H1 (cell line): ENCODE results near the gene CYP51A1.

Experiments
- NRF1 ChIP-seq: IDR thresholded peaks from 2 replicates; pipeline ENCODE4 v1.6.1; 2011; ENCODE audit warnings: mild to moderate bottlenecking, low read depth, low read length, improper control_type of control experiment
- TAF1 ChIP-seq: IDR thresholded peaks from 2 replicates; pipeline ENCODE4 v1.6.1; 2011; ENCODE audit warnings: mild to moderate bottlenecking, low read depth, low read length

DNA sequence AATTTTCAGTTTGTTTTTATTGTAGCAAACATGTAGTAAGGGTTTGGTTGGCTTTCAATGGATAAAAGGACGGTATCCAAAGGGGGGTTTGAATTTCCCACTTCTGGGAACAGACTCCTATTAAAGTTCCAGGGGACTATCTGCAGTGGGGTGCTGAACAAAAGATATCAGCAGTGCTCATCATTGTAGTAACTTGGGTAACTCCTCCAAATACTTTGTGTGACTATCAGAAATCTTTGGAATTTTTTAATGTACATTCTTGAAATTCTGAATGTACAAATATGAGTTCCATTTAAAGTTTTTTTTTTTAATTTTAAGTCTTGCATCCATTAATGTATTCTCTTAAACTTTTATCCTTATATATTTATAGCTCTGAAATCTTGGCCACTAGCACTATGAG is 42.1 kb downstream of the CYP51A1 start:
- TF ChIP-seq TAF1 (no peak), NRF1 (no peak)
